Measurements from ENCODE around the gene RPL21.
"Not testable (repeated sequence)": the region's sequence is repeated elsewhere in the genome, so short reads cannot be mapped to it uniquely, and the experiment has no call there.

RPL21 gene

DNA sequence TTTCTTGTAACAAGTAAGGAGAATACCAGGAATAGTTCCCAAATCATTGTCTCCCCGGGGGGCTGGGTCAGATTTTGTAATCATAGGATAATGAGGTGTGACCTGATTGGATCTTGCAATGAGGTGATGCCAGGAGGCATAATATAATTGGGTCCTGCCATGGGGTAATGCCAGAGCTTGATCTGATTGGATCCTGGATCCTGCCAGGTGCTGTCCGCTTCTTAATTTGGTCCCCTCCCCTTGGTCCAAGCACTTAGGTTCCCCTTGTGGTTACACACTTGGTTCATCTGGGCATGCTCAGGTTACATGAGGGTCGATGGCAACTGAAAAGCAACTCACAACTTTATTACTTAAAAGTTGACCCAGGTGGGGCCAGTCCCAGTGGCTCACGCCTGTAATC lies 39.4 kb downstream of the RPL21 start:
- no peak for DNase-seq

DNA sequence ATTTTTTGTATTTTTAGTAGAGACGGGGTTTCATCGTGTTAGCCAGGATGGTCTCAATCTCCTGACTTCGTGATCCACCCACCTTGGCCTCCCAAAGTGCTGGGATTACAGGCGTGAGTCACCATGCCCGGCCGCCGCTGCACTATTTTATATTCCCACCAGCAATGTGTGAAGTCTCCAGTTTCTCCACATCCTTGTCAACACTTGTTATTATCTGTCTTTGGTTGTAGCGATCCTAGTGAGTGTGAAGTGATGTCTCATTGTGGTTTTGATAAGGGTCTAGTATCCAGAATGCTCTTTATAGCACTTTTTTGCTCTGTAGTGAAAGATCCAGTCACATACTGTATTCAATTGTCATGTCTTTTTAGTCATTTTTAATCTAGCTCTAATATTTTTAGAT lies 40.6 kb downstream of the RPL21 start:
- DNase-seq = not testable (repeated sequence)

DNA sequence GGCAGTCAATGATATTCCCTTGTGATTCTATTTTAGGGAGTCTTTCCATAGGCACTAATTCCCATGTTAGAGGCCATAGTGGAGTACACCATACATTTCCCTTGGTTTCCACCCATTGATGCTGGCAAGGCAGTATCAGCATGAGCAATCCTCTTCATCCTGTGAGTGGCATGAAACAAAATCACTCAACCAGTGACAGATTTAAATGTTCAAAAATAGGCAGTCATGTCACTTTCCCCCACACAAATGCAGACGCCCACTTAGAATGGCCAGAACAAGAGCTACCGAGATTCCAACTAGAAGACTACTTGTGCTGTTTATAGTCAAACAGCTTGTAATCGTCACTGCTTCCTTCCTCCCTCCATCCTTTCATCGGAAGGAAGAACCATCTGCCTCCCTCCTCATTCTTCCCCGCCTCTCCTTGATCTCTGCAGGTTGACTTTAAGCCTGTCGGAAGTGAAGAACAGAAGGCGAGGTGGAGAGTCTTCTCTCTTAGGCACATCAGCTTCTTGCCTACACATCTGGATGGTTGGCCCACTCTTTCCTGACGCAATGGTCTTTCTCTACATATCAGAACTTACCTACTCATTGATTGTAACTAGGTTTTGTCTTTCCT lies 41.8 kb downstream of the RPL21 start:
- no peak for DNase-seq

DNA sequence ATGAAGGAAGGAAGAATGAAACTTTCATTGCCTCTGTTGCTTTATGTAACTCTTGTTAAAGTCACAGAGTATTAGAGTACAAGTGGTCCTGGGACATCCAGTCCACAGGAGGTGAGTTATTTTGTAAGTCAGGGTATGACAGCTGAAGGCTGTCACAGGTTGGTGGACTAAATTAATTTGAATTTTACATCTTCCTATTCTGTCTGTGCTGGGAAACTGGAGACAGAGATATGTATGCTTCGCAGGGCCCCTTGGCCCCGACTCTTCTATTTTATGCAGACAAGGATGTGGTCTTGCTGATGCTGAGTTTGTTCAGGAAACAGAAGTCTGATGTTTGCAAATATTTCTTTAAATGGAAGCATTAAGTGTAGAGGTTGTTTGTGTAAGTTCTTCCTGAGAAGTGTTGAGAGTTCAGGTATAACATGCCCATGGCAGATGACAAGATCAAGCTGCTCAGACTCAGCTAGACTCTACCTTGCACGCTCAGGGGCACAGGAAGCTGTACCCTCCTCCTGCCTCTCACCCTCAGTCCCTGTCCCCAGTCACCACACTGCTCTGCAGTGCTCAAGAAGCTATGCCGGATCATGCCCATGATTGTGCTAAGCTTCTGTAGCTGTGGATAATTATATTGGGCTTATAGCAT lies 42.6 kb downstream of the RPL21 start:
- no peak for DNase-seq

DNA sequence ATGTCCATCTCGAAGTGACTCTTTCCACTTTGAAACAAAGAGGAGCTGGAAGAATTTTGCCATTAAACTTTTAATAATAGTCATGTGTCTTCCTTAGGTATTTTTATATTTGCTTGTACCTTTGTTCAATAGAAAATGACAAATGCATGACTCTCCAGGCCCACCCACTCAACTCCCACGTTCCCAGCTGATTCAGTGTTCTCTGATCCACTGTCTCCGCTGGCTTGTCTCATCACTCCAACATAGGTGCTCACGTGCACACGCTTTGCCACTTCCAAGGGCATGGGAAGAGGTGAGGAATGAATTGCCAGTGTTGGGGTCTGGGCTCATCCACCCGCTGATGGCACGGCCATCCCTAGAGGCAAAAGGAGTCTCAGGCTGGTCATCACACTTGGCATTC lies 43.7 kb downstream of the RPL21 start:
- DNase-seq = no peak

DNA sequence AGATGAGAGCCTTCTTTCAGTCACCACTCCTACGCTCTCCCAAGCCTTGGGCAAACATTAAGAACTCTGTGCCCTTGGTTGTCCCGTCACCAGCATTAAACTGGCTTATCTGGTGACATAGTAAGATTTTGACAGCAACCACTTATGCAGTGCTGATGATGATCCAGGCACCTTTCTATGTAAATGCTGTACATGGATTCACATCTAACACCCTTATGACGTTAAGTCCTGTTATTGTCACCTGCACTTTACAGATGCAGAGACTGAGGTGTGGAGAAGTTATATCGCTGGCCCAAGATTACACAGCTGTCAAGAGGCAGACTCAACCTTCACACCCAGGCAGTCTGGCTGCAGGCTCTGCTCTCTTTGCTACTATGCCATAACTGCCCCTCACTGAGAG lies 44.3 kb downstream of the RPL21 start:
- no peak for DNase-seq

DNA sequence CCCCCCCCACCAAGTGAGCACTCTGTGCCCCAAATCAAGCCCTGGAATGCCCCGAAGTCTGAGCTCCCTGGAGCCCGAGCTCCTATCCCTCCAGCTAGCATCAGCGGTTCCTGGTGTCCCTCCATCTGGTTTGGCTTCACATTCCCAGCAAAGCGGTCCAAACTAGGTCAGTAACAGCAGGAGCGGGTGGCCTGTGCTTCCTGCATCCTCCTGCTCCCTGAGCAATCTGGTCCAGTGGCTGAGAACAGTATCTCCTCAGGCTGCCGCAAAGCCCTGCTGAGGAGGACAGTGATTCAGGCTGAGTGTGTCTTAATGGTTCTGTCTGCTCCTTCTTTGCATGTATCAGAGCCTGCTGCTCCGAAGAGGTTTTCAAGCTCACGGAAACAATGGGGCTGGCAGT lies 45.1 kb downstream of the RPL21 start:
- no peak for DNase-seq

DNA sequence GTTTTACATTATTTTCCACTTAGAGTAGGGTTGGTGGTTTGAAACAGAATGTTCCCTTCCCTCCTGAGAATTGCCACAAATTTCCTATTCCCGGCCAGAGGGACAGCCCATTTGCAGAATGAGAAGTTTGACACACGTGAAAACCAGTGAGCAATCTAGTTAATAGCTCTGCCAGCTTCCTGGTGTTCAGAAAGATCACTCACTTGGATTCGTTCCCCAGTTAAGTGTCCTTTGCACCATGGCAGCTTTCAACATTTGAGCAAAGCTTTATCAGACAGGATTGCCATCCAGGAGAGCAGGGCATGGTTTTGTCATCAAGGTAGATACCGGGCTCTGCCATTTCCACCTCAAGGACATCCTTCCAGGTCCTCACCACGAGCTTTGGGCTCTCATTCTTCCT lies 47.5 kb downstream of the RPL21 start:
- no peak for DNase-seq

DNA sequence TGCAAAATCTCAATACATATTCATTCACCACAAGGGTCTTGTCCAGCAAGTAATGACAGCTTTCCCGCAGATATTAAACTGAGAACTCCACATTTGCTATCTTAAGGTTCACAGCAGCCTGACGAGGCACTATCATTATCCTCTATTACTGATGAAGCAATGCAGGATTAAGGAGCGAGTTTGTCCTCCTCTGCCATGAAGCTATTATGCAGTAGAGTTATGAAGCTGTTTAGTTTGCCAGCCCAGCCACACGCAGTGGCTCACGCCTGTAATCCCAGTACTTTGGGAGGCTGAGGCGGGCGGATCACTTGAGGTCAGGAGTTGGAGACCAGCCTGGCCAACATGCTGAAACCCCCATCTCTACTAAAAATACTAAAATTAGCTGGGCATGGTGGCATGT lies 49.0 kb downstream of the RPL21 start:
- DNase-seq = not testable (repeated sequence)

DNA sequence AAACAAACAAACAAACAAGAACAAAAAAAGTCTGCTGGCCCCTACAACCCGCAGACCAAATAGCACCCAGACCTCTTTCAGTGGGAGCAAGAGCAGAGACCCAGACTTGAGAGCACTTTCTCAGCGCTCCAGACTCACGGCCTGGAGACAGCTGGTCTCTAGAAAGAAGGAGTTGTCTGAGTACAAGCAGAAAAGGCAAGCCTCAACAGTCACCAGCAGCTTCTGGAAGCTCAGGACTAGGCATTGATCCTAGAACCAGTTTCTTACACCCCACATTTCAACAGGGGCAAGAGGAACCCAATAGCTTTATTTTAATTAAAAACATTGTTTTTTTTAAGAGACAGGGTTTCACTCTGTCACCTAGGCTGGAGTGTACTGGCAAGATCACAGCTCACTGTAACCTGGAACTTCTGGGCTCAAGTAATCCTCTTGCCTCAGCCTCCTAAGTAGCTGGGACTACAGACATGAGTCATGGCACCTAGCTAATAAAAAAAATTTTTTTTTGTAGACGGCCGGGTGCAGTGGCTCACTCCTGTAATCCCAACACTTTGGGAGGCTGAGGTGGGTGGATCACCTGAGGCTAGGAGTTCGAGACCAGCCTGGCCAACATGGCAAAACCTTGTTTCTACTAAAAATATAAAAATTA lies 49.7 kb downstream of the RPL21 start:
- no peak for DNase-seq

DNA sequence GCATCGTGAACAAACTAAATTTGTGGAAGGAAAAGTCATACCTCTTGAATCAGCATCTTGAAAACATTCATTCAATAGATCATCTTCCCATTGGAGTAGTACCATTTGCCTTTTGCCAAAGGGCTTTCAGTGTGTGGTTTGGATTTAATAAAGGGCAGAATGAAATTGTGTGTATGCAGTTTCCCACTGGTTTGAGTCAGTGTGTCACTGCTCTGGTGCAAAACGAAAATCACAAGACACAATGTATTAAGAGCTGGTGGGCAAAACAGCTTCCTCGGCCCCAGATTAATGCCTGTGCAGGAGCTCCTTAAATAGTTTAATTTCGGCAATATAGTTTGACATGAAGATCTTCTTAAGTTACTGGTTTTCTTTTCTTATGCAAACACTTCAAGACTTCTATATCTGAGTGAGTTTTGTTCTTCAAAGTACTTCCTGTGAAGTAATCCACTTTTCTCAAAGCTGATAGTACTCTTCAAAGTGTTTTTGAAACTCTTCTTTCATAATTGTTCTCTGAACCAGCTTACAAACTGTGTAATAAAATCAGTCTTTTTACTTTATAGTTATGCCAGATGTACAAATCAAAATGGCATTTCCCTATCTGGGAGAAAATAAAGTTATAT lies 51.4 kb downstream of the RPL21 start:
- no peak for DNase-seq

DNA sequence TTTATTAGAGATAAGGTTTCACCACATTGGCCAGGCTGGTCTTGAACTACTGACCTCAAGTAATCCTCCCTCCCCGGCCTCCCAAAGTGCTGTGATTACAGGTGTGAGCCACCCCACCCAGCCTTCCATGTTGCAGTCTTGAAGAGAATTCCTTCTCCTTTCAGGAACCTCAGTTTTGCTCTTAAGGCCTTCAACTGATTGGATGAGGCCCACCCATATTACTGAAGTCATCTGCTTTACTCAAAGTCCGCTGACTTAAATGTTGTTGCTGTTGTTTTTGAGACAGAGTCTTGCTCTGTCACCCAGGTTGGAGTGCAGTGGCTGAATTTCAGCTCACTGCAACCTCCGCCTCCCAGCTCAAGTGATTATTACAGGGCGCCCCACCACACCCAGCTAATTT lies 52.7 kb downstream of the RPL21 start:
- DNase-seq = no peak

DNA sequence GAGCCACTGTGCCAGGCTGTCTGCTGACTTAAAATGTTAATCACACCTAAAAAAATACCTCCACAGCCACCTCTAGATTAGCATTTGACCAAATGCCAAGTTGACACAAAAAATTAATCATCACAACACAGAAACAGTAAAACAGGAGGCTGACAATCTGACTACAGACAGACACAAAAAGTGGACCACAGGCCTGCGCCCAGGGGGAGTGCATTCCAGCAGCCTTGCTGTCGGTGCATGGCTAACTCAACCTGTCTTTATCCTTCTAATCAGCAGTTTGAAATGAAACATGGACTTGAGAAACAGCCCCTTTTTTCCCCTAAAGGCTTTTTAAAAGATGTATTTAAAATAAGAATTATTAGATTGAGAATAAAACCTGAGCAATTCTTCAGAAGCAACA lies 53.3 kb downstream of the RPL21 start:
- no peak for DNase-seq

Measured in NCI-H2107 (cell line).